Testis (tissue), 2 donors: ENCODE measurements around the gene CAPZA2.

Experiments
- CTCF ChIP-seq, 3 experiments: fragments of 450-650 bp in 2 of 3; fragments of 200-600 bp in 1 of 3; sonication (generic) in 1 of 3; IDR thresholded peaks; one replicate each; pipeline ENCODE4 v1.5.1; 2016 to 2019; ENCODE audit warnings: antibody characterized with exemption in 3 of 3, mild to moderate bottlenecking in 2 of 3, moderate library complexity in 1 of 3
- POLR2A ChIP-seq: fragments of 450-650 bp; IDR thresholded peaks from one replicate; pipeline ENCODE4 v1.6.1; 2017; ENCODE audit warnings: antibody characterized with exemption, mild to moderate bottlenecking, moderate library complexity

- TF ChIP-seq CTCF (IDR thresholded peaks at IDR 0.05): no peak
- TF ChIP-seq POLR2A: no peak
Measured at GRCh38 chr7:116911801-116912200, 49.4 kb downstream of the CAPZA2 start.
